ENCODE data around the gene MYO18B.

The MYO18B gene

GRCh38 chr22:25874327-25874726 is 132.3 kb downstream of the MYO18B start:
- no peak for DNase-seq

- DNase-seq: no peak
These were observed 133.5 kb downstream of the MYO18B start for GRCh38 chr22:25875461-25875860.

- no peak for DNase-seq
These were observed 134.9 kb downstream of the MYO18B start for GRCh38 chr22:25876871-25877270.

DNA sequence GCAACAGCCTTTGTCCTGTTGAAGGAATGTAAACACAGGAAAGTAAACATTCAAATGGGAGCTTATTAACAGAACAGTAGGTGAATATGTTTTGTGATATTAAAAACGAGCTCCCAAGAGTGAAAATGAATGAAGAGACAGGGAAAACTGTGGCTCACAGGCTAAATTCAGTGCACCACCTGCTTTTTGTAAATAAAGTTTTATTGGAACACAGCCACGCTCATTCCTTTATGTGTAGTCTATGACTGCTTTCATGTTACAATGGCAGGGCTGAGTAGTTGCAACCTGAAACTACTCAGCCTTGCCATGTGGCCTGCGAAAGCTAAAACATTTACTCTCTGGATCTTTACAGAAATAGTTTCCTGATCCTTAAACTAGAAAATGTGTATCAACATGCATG is 136.9 kb downstream of the MYO18B start:
- no peak for DNase-seq

GRCh38 chr22:25880524-25880923 is 138.5 kb downstream of the MYO18B start:
- DNase-seq: no peak

- no peak for DNase-seq
These were observed 139.3 kb downstream of the MYO18B start for GRCh38 chr22:25881210-25881755.

- DNase-seq: no peak
These were observed 140.4 kb downstream of the MYO18B start for GRCh38 chr22:25882360-25882759.

GRCh38 chr22:25883482-25884033 is 141.6 kb downstream of the MYO18B start:
- DNase-seq: no peak

- DNase-seq: no peak
These were observed 142.1 kb downstream of the MYO18B start for GRCh38 chr22:25884121-25884520.

DNA sequence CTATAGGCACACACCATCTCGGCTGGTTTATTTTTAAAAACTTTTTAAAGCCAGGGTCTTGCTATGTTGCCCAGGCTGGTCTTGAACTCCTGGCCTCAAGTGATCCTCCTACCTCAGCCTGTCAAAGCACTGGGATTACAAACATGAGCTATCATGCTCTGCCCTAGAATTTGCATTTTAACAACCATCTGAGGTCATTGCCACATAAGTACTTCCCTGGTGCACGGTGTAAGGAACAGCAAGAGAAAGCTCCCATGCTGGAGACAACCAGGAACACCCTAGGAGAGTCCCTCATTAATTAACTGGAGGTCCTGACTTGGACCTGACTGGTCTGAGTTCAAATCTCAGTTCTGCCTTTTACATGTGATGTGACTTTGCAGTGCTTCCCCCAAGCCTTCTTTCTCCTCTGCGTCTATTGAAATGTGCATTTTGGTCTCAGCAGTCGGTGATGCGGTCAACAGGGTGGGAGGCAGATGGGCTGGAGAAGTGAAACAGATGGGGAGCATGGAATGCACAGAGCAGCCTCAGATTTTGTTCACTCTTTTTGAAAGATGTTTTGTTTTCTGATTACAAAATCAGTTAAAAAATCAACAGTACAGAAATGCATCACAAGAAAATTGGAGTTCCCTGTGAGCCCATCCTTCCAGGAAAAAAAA is 146.5 kb downstream of the MYO18B start:
- DNase-seq: no peak

GRCh38 chr22:25890651-25891050 is 148.7 kb downstream of the MYO18B start:
- DNase-seq: no peak

GRCh38 chr22:25892678-25893077 is 150.7 kb downstream of the MYO18B start:
- no peak for DNase-seq

DNA sequence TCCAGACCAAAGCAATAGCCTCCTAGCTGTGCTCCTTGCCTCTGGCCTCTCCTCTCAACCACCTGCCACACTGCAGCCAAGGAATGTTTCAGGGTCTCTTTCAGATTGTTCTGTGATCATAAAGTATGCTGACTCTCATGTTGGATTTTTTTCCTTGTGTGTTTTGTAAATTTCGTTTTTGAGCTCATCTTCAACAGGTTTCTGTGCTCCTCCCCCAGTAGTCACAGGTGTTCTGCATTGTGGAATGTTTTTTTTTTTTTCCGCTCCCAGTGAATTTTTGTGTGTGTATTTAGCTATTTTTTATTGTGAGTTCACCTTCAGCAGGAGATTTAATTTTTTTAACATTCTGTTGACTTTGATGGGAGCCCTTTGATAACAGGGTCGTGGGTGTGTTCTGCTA is 153.7 kb downstream of the MYO18B start:
- DNase-seq: no peak

- no peak for DNase-seq
These were observed 154.1 kb downstream of the MYO18B start for GRCh38 chr22:25896098-25896497.

- DNase-seq: no peak
These were observed 154.6 kb downstream of the MYO18B start for GRCh38 chr22:25896592-25896991.

GRCh38 chr22:25898707-25899365 is 156.8 kb downstream of the MYO18B start:
- DNase-seq: no peak

DNA sequence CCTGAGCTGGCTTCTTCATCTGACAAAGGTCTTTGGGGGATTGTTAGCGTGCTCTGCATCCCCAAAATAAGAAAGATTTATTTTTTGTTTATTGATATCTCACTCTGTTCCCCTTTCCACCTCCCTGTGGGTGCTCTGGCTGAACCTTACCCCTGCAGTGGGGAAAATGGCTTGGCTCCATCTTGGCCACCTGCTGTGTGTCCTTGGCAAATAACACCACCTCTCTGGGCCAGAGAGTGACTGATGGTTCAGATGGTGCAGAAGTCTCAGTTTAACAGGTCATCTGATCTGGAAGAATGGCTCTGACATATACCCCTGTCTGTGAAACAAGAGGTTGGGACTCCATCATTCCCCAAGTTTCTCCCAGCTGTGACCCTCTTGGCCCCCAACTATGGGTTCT is 157.6 kb downstream of the MYO18B start:
- no peak for DNase-seq

DNA sequence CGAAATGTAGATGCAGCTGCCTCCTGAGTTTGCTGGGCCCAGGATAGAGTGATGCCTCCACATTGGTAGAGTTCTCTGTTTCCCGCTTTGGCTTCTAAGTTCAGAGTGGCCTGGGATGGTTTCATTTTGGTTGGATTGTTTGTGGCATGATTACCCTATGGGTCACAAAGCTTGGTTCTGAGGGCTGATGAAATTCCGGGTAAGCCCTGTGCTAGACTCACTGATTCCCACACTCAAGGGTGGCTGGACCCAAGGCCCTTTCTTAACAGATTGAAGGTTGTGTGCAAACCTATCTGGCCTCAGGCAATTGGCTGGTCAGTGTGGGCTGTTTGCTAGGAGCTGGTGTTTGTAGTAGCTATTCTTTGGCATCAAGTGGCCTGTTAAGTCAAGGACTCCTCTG is 158.4 kb downstream of the MYO18B start:
- DNase-seq: no peak

DNA sequence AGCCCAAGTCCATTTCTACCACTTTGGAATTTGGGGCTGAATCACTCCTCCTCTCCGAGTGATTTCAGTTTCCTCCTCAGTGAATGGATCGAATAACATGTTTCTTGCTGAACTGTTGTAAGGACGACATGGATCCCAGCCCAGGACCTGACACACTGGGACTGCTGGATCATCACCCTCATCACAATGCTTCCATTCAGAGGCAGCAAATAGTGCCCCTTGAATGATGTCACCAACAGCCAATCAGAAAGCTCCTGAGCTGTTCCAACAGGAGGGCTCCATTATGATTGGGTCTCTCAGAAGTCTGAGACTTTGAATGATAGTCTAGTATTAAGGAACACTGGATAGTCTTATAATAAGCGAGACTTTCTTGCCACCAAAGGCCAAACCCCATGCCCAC is 158.9 kb downstream of the MYO18B start:
- DNase-seq: no peak

GRCh38 chr22:25902402-25902801 is 160.4 kb downstream of the MYO18B start:
- DNase-seq: no peak

DNA sequence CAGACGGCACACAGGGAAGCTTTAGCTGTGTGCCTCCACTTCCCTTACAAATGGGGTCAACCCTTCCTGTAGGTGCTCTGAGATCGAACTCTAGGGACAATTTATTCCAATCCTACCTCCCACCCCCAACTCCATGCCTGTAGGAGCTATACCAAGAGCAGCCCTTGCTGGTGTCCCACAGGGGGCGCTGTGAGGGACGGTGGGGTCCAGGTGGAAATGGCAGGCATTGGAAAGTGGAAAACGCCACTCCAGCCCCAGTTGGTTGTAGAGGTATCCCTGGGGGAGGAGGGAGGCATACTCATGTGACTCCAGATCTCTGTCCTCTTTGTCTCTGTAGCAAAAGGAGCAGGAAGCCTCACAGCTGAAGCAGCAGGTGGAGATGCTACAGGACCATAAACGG is 161.3 kb downstream of the MYO18B start:
- no peak for DNase-seq

DNA sequence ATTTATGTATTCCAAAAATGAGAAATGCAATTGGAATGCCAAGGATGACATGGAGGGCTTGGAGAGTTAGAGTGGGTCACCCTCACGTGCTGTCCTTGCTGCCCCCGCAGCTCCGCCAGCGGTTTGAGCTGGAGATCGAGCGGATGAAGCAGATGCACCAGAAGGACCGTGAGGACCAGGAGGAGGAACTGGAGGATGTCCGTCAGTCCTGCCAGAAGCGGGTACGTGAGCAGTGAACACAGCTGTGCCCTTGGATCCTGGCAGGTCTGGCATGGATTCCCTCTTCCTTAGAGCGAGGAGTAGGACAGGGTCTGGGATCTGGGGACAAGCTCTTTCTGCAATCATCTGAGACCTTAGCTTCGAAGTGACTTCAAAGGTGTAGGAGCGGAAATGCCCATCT is 166.2 kb downstream of the MYO18B start:
- no peak for DNase-seq

GRCh38 chr22:25908755-25909154 is 166.8 kb downstream of the MYO18B start:
- DNase-seq: no peak
